Measurements from ENCODE around the gene ZNF205.

The ZNF205 gene

GRCh38 chr16:3084969-3085670, 27.3 kb upstream of the ZNF205 start:
- DNase-seq (ENCODE audit: low read depth in 2 of 2), result no peak

DNA sequence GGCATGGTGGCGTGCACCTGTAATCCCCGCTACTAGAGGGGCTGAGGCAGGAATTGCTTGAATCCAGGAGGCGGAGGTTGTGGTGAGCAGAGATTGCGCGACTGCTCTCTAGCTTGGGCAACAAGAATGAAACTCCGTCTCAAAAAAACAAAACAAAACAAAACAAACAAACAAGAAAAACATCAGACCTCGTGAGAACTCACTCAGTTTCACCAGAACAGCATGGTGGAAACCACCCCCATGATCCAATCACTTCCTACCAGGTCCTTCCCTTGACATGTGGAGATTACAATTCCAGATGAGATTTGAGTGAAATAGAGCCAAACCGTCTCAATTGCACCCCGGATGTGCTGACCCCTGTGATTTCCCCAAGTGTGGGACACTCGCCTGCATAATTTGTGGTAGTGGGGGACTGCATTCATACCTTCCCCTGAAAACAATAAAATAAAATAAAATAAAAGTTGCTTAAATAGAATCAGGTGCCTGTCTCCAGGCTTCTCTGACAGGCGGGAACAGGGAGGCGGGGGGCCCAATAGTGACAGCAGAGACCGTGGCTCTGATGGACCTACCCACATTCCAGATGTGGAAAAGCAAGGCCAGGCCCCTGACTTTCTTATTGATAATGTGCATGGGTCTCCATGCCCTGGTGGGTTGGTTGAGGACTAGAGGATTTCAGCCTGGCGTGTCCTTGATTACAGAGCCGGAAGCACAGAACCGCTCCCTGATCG, 26.4 kb upstream of the ZNF205 start:
- no peak for DNase-seq (ENCODE audit: low read depth in 2 of 2)

GRCh38 chr16:3086596-3087242, 25.7 kb upstream of the ZNF205 start:
- DNase-seq (ENCODE audit: low read depth in 2 of 2), result no peak

DNA sequence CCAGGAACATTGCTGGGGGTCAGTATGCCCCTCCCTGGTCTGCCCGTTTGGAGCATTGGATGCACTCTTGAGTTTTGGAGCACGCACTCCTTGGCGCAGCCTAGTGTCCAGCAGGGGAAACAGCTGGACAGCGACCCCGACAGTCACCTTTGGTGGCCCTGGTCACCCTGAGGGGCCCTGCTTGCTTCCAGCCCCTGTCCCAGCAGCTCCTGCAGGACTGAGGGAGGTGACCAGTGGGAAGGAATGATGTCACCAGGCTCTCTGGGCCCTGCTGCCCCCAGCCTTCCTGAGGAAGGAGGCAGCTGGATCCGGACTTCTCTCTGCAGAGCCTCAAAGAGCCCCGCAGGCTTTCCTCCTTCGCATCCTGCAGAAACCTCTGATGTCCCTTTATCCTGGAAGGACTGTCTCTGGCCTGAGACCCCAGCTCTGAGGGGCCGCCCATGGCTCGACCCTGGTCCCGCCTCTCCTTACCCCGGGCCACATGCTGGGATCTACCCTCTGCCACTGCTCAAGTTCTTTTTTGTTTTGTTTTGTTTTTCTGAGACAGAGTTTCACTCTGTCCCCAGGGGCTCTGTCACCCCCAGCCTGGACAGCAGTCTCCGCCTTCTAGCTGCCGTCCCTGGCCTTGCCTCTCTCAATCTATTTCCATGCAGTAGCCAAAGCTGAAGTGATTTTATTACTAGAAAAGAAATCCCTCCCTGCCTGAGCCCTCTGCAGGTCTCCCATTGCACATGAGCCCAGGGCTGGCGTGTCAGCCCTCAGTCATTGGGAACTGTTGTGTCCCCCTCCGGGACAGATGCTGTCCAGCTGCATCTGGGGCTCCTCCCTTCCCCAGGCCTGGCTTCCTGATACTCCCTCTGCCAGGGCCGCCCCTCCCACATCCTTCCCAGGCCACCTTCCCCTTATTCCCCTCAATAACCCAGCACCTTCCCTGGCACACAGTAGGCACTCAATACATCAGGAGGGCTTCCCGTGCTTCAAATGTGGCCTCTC, 24.8 kb upstream of the ZNF205 start:
- DNase-seq (ENCODE audit: low read depth in 2 of 2), result no peak

GRCh38 chr16:3088450-3088849, 23.9 kb upstream of the ZNF205 start:
- no peak for DNase-seq (ENCODE audit: low read depth in 2 of 2)

DNA sequence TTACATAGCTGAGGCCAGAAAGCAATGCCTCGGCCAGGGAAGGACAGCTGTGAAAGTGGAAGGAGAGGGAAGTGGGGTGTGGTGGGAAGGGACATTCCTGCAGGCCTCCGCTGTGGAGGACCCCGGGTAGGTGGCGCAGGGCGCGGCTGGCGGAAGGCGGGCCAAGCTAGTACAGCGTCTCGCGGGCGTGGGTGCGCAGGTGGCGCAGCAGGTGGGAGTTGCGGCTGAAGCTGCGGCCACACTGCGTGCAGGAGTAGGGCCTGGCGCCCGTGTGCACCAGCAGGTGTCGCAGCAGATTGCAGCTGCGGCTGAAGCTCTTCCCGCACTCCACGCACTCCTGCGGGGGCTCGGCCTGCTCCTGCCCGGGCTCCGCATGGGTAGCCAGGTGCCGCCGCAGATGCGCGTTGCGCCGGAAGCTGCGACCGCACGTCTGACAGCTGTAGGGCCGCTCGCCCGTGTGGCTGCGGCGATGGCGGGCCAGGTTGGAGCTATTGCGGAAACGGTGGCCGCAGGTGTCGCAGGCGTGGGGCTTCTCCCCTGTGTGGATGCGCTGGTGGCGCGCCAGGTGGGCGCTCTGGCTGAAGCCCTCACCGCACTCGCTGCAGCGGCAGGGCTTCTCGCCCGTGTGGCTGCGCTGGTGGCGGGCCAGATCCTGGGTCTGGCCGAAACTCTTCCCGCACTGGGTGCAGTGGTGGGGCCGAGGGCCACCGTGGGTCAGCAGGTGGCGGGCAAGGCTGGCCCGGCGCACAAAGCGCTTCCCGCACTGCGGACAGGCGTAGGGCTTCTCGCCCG, 23.3 kb upstream of the ZNF205 start:
- no peak for DNase-seq (ENCODE audit: low read depth in 2 of 2)

- no peak for DNase-seq (ENCODE audit: low read depth in 2 of 2)
Measured at GRCh38 chr16:3089717-3090592, 22.4 kb upstream of the ZNF205 start.

DNA sequence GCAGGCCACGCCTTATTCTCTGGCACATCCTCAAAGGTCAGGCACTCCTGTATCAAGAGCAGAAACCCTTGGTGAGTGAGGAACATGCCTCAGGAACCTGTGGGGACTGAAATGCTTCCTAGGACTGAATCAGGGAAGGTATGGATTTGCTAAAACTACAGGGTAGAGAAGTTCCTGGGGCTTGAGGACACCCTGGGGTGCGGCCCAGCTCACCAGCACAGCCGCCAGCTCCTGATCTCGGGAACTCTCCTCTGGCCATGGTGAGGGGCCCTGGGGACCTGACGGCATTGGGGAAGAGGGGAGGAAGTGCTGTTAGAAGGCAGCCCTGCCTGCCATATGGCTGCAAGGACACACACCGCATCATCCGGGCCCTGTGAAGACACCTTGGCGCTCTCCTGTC, 20.8 kb upstream of the ZNF205 start:
- no peak for DNase-seq (ENCODE audit: low read depth in 2 of 2)

DNA sequence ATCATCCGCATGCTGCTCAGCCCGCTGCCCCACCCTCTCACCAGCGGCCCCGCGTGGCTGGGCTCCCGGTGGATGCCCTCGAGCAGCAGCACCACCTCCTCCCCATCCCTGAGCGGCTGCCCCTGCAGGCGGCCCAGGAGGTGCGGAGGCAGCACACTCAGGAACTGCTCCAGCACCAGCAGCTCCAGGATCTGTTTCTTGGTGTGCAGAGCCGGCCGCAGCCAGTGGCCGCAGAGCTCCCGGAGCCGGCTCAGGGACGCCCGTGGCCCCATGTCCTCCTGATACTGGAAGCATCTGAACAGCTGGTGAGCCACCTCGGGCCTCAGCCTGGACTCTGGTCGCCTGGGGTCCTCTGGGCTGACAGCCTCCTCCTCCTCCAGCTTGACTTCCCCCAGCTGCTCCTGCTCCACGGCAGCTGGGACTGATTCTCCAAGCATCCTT, 19.9 kb upstream of the ZNF205 start:
- no peak for DNase-seq (ENCODE audit: low read depth in 2 of 2)

GRCh38 chr16:3094289-3095027, 17.9 kb upstream of the ZNF205 start:
- DNase-seq (ENCODE audit: low read depth in 2 of 2), result no peak

GRCh38 chr16:3095869-3096268, 16.5 kb upstream of the ZNF205 start:
- DNase-seq (ENCODE audit: low read depth in 2 of 2), result peak in 1 of 2 donors; percentile 34

- no peak for DNase-seq (ENCODE audit: low read depth in 2 of 2)
Measured at GRCh38 chr16:3096362-3096761, 16.0 kb upstream of the ZNF205 start.

DNA sequence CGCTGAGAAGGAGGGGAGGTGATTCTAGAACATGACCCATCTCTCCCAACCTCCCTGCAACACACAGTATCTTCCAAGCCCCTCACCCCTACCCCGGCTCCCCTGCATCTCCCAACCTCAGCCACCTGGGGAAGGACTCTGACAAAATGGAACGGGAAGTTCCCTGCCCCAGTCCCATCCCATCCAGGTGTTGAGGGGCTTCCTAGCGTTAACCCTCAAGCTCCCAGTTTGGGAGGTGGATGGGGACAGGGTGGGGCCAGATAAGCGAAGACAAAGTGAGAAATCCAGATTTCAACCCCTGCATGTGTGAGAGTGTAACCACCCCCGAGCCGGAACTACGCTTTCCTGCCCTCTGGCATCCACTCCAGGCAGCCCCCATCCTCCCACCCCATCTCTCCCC, 15.1 kb upstream of the ZNF205 start:
- no peak for DNase-seq (ENCODE audit: low read depth in 2 of 2)

- no peak for DNase-seq (ENCODE audit: low read depth in 2 of 2)
Measured at GRCh38 chr16:3098459-3099394, 13.7 kb upstream of the ZNF205 start, which contains the start of gene ZSCAN10. Gene ZSCAN10, minus strand, starts transcription at chr16:3099294. Its CDS starts 6,357 bp downstream, at chr16:3092937.

DNA sequence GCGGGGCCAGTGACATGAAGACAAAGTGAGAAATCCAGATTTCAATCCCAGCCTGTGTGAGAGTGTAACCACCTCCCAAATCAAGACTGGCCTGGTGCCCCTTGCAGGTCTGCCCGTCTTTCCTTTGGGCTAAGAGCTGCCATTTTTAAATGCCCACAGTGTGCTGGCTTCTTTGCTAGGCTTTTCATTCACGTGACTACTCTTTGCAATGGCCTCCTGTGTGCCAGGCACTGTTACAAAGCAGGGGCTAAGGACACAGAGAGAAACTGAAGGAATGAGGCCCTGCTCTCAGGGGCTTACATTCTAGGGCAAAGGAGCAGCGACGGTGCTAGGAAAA, 13.0 kb upstream of the ZNF205 start:
- no peak for DNase-seq (ENCODE audit: low read depth in 2 of 2)

- peak; percentile 81 to 87 for DNase-seq (ENCODE audit: low read depth in 2 of 2)
Measured at GRCh38 chr16:3099732-3100499, 12.5 kb upstream of the ZNF205 start.

Measured in stimulated activated CD8-positive, alpha-beta memory T cell treated with anti-CD3 and anti-CD28 coated beads, Interleukin-2, amount 100 ng/mL, for 1 hour (primary cell).